IPS-20b (cell line): ENCODE results near the gene ELL.
A peak's percentile ranks its signal among the peaks of the same experiment; 100 is the strongest.

Experiments used
- H3K27ac ChIP-seq: one replicate; pipeline ENCODE4 v1.5.1; 2013; ENCODE audit warnings: low read length
- H3K27me3 ChIP-seq: 2 replicates; pipeline ENCODE4 v1.6.1; 2013; ENCODE audit warnings: mild to moderate bottlenecking, low read length, inconsistent platforms; ENCODE audit not compliant: insufficient read depth
- H3K36me3 ChIP-seq: 2 replicates; pipeline ENCODE4 v1.6.1; 2013; ENCODE audit warnings: low read depth, mild to moderate bottlenecking, inconsistent platforms, low read length, moderate library complexity; ENCODE audit not compliant: insufficient read depth
- H3K4me1 ChIP-seq: 2 replicates; pipeline ENCODE4 v1.6.1; 2013; ENCODE audit warnings: mild to moderate bottlenecking, control low read depth, inconsistent platforms, low read length, moderate library complexity; ENCODE audit not compliant: insufficient read depth
- H3K4me3 ChIP-seq: 2 replicates; pipeline ENCODE4 v1.5.1; 2013; ENCODE audit warnings: mild to moderate bottlenecking, low read length, inconsistent platforms
- H3K9ac ChIP-seq: 2 replicates; pipeline ENCODE4 v1.6.1; 2013; ENCODE audit warnings: low read depth, mild to moderate bottlenecking, inconsistent platforms, low read length, moderate library complexity
- H3K9me3 ChIP-seq: 2 replicates; pipeline ENCODE4 v1.6.1; 2013; ENCODE audit warnings: mild to moderate bottlenecking, low read depth, low read length, inconsistent platforms; ENCODE audit not compliant: insufficient read depth

ELL gene

GRCh38 chr19:18444513-18444912, 77.4 kb downstream of the ELL start:
- no peaks in the 10 kb centered on the region for H3K27me3 ChIP-seq
- H3K9me3 ChIP-seq = no peaks in the 10 kb centered on the region
- H3K27ac ChIP-seq = no peak overlapping the region
- H3K4me3 ChIP-seq = no peak overlapping the region
- H3K36me3 ChIP-seq = peaks cover 18% of the 10 kb centered on the region
- H3K9ac ChIP-seq = no peak overlapping the region
- peaks cover 2% of the 10 kb centered on the region; the same call in 1 of the 2 replicates for H3K4me1 ChIP-seq

GRCh38 chr19:18443831-18444230, 78.0 kb downstream of the ELL start:
- Histone ChIP-seq H3K27me3 (no peaks in the 10 kb centered on the region), H3K27ac (no peak overlapping the region), H3K4me3 (no peak overlapping the region), H3K9me3 (no peaks in the 10 kb centered on the region), H3K4me1 (peaks cover 8% of the 10 kb centered on the region; the same call in 1 of the 2 replicates), H3K36me3 (peaks cover 17% of the 10 kb centered on the region), H3K9ac (no peak overlapping the region)

- Histone ChIP-seq H3K4me3 (no peak overlapping the region), H3K27me3 (no peaks in the 10 kb centered on the region), H3K9ac (no peak overlapping the region), H3K4me1 (peaks cover 9% of the 10 kb centered on the region; the same call in 1 of the 2 replicates), H3K27ac (no peak overlapping the region), H3K9me3 (no peaks in the 10 kb centered on the region), H3K36me3 (peaks cover 17% of the 10 kb centered on the region)
These were observed 78.5 kb downstream of the ELL start for GRCh38 chr19:18443406-18443805.

- peaks cover 17% of the 10 kb centered on the region for H3K36me3 ChIP-seq
- no peak overlapping the region for H3K27ac ChIP-seq
- H3K4me3 ChIP-seq = no peak overlapping the region
- H3K27me3 ChIP-seq = no peaks in the 10 kb centered on the region
- no peaks in the 10 kb centered on the region for H3K9me3 ChIP-seq
- H3K4me1 ChIP-seq = peaks cover 9% of the 10 kb centered on the region; the same call in 1 of the 2 replicates
- H3K9ac ChIP-seq = no peak overlapping the region; the same call in 1 of the 2 replicates
These were observed 78.9 kb downstream of the ELL start for GRCh38 chr19:18442941-18443340.

GRCh38 chr19:18441804-18442788, 79.8 kb downstream of the ELL start:
- H3K4me3 ChIP-seq = no peak overlapping the region
- no peak overlapping the region for H3K9ac ChIP-seq
- no peaks in the 10 kb centered on the region for H3K27me3 ChIP-seq
- H3K4me1 ChIP-seq = peaks cover 9% of the 10 kb centered on the region; the same call in 1 of the 2 replicates
- H3K36me3 ChIP-seq = peaks cover 17% of the 10 kb centered on the region
- no peak overlapping the region for H3K27ac ChIP-seq
- no peaks in the 10 kb centered on the region for H3K9me3 ChIP-seq

- peaks cover 12% of the 10 kb centered on the region; the same call in 1 of the 2 replicates for H3K36me3 ChIP-seq
- H3K4me3 ChIP-seq = no peak overlapping the region
- no peaks in the 10 kb centered on the region for H3K9me3 ChIP-seq
- no peaks in the 10 kb centered on the region for H3K27me3 ChIP-seq
- no peak overlapping the region for H3K9ac ChIP-seq
- no peak overlapping the region for H3K27ac ChIP-seq
- peaks cover 9% of the 10 kb centered on the region; the same call in 1 of the 2 replicates for H3K4me1 ChIP-seq
These were observed 80.7 kb downstream of the ELL start for GRCh38 chr19:18440936-18441803.

GRCh38 chr19:18440415-18440877, 81.4 kb downstream of the ELL start:
- Histone ChIP-seq H3K9me3 (no peaks in the 10 kb centered on the region), H3K4me3 (no peak overlapping the region), H3K4me1 (peaks cover 9% of the 10 kb centered on the region; the same call in 1 of the 2 replicates), H3K36me3 (peaks cover 16% of the 10 kb centered on the region; the same call in 1 of the 2 replicates), H3K9ac (no peak overlapping the region), H3K27ac (no peak overlapping the region), H3K27me3 (no peaks in the 10 kb centered on the region)

- Histone ChIP-seq H3K4me3 (no peak overlapping the region), H3K27me3 (no peaks in the 10 kb centered on the region), H3K9ac (no peak overlapping the region), H3K27ac (no peak overlapping the region), H3K9me3 (no peaks in the 10 kb centered on the region), H3K36me3 (peaks cover 19% of the 10 kb centered on the region), H3K4me1 (peaks cover 9% of the 10 kb centered on the region; the same call in 1 of the 2 replicates)
These were observed 82.0 kb downstream of the ELL start for GRCh38 chr19:18439910-18440237.

- Histone ChIP-seq H3K27me3 (no peaks in the 10 kb centered on the region), H3K36me3 (peaks cover 19% of the 10 kb centered on the region), H3K27ac (no peak overlapping the region), H3K4me1 (peaks cover 9% of the 10 kb centered on the region; the same call in 1 of the 2 replicates), H3K9me3 (no peaks in the 10 kb centered on the region), H3K4me3 (no peak overlapping the region), H3K9ac (peak overlapping the region; percentile 29; the same call in 1 of the 2 replicates)
These were observed 82.6 kb downstream of the ELL start for GRCh38 chr19:18439025-18439909.

GRCh38 chr19:18438331-18439024, 83.4 kb downstream of the ELL start:
- H3K9ac ChIP-seq = peak overlapping the region; percentile 48; the same call in 1 of the 2 replicates
- peak overlapping the region; percentile 60 for H3K4me3 ChIP-seq
- H3K27ac ChIP-seq = no peak overlapping the region

More at GRCh38 chr19:18438331-18439024, 83.4 kb downstream of the ELL start:
- Histone ChIP-seq H3K9me3 (no peaks in the 10 kb centered on the region), H3K4me1 (peaks cover 9% of the 10 kb centered on the region; the same call in 1 of the 2 replicates), H3K36me3 (peaks cover 19% of the 10 kb centered on the region), H3K27me3 (no peaks in the 10 kb centered on the region)
